Embryonic facial prominence (tissue), 1 donor: ENCODE results near the gene REPS2.

Experiments used
- DNase-seq: peaks from one replicate; pipeline ENCODE4 v3.0.0-alpha.2; 2016; ENCODE audit errors: extremely low spot score

The REPS2 gene

GRCh38 chrX:17035111-17035510, 88.7 kb downstream of the REPS2 start:
- DNase-seq, result no peak

- DNase-seq, result no peak
Observed at GRCh38 chrX:17036171-17036961, 89.9 kb downstream of the REPS2 start.

- no peak for DNase-seq
Observed at GRCh38 chrX:17038277-17038676, 91.8 kb downstream of the REPS2 start.

- peak; percentile 37 for DNase-seq
Observed at GRCh38 chrX:17038681-17039161, 92.3 kb downstream of the REPS2 start.

- DNase-seq, result no peak
Observed at GRCh38 chrX:17039826-17040225, 93.4 kb downstream of the REPS2 start.

GRCh38 chrX:17040711-17041110, 94.3 kb downstream of the REPS2 start:
- no peak for DNase-seq

GRCh38 chrX:17042037-17042436, 95.6 kb downstream of the REPS2 start:
- peak; percentile 47 for DNase-seq

- DNase-seq, result peak; percentile 25
Observed at GRCh38 chrX:17046478-17047097, 100.1 kb downstream of the REPS2 start.

GRCh38 chrX:17047224-17047623, 100.8 kb downstream of the REPS2 start:
- no peak for DNase-seq

- no peak for DNase-seq
Observed at GRCh38 chrX:17052210-17052609, 105.8 kb downstream of the REPS2 start.

GRCh38 chrX:17052793-17053192, 106.3 kb downstream of the REPS2 start:
- no peak for DNase-seq

GRCh38 chrX:17053502-17053901, 107.0 kb downstream of the REPS2 start:
- no peak for DNase-seq

- no peak for DNase-seq
Observed at GRCh38 chrX:17056868-17057608, 110.6 kb downstream of the REPS2 start.

- DNase-seq, result no peak
Observed at GRCh38 chrX:17062065-17062464, 115.6 kb downstream of the REPS2 start.

- DNase-seq, result no peak
Observed at GRCh38 chrX:17065100-17065499, 118.6 kb downstream of the REPS2 start.

- DNase-seq, result no peak
Observed at GRCh38 chrX:17067534-17067933, 121.1 kb downstream of the REPS2 start.

GRCh38 chrX:17072301-17072700, 125.8 kb downstream of the REPS2 start:
- no peak for DNase-seq

- no peak for DNase-seq
Observed at GRCh38 chrX:17072721-17073230, 126.3 kb downstream of the REPS2 start.

- DNase-seq, result no peak
Observed at GRCh38 chrX:17075004-17075403, 128.5 kb downstream of the REPS2 start.

- DNase-seq, result no peak
Observed at GRCh38 chrX:17077361-17077760, 130.9 kb downstream of the REPS2 start.

- no peak for DNase-seq
Observed at GRCh38 chrX:17078031-17078720, 131.7 kb downstream of the REPS2 start.

GRCh38 chrX:17081511-17081910, 135.1 kb downstream of the REPS2 start:
- DNase-seq, result no peak
